ENCODE measurements around the gene TP53INP2. TPM values are rescaled to one million over a fixed set of nuclear protein-coding genes. Genes with fewer than 3 reads are reported as not detected.

Gene TP53INP2
- total and polyA plus RNA-seq, 2 of the 13 experiments (the other 11 are each of a cell fraction or from before 2014, with no cell fraction given) = 5.2 to 18.8 TPM

- in situ Hi-C loops (cut with HindIII; ENCODE audit: extremely low pct_ligation_motif_present, low pct_unique_long_range_greater_than_20kb) = no loop called here
- 69% methylated on average over 2 of the region's 2 CpGs for WGBS (ENCODE audit: low lambda C conversion rate)
- no peak for TF ChIP-seq ZNF451 (CRISPR knock-in tag; IDR thresholded peaks at IDR 0.05)
- TF ChIP-seq FLYWCH1 (CRISPR knock-in tag; IDR thresholded peaks at IDR 0.05) = no peak
- TF ChIP-seq KAT8 (CRISPR knock-in tag; IDR thresholded peaks at IDR 0.05) = peak; percentile 24; the same call in 1 of the 2 replicates
- no peak for TF ChIP-seq ZNF619 (CRISPR knock-in tag; IDR thresholded peaks at IDR 0.05)
- no peak for TF ChIP-seq BRF2 (CRISPR knock-in tag; IDR thresholded peaks at IDR 0.05)
- TF ChIP-seq MTERF4 (CRISPR knock-in tag; IDR thresholded peaks at IDR 0.05) = no peak
- TF ChIP-seq FOXO4 (CRISPR knock-in tag; conservative IDR thresholded peaks at IDR 0.05) = no peak
- 0 out of 2 replicates have a peak, but pooled peaks have one; percentile 72 for TF ChIP-seq ISX (CRISPR knock-in tag; conservative IDR thresholded peaks at IDR 0.05)
- TF ChIP-seq NR2C2 (CRISPR knock-in tag; IDR thresholded peaks at IDR 0.05; ENCODE audit: borderline replicate concordance) = 0 out of 2 replicates have a peak, but pooled peaks have one; percentile 30
- TF ChIP-seq ZNF543 (CRISPR knock-in tag; IDR thresholded peaks at IDR 0.05) = no peak
- no peak; the same call in 1 of the 2 replicates for TF ChIP-seq UBTF (CRISPR knock-in tag; IDR thresholded peaks at IDR 0.05)
- peak; percentile 59; the same call in 1 of the 2 replicates for TF ChIP-seq ZNF510 (CRISPR knock-in tag; IDR thresholded peaks at IDR 0.05; ENCODE audit: low read depth)
- TF ChIP-seq HNF1A (IDR thresholded peaks at IDR 0.05; ENCODE audit: low read depth) = no peak
- peak; percentile 16; the same call in 1 of the 2 replicates for TF ChIP-seq HNF1A (CRISPR knock-in tag; IDR thresholded peaks at IDR 0.05; ENCODE audit: borderline replicate concordance)
- peak; percentile 77 for TF ChIP-seq ZNF816 (CRISPR knock-in tag; IDR thresholded peaks at IDR 0.05; ENCODE audit: borderline replicate concordance)
These were observed 12.7 kb downstream of the TP53INP2 start for GRCh38 chr20:34716921-34717229.

More at GRCh38 chr20:34716921-34717229, 12.7 kb downstream of the TP53INP2 start:
- Histone ChIP-seq H2AFZ (ENCODE audit: low read length) (no peak overlapping the region), H3K4me1 (ENCODE audit: insufficient read depth, low read length) (peaks cover 77% of the 10 kb centered on the region), H3K27me3 (ENCODE audit: control insufficient read depth in 1 of 2, insufficient read depth in 2 of 2, low read length in 2 of 2) (no peaks in the 10 kb centered on the region), H3K9ac (ENCODE audit: insufficient read depth, low read depth, low read length) (no peak overlapping the region), H3K27ac (ENCODE audit: extremely low read length, insufficient read depth, low read length) (peak overlapping the region; percentile 71), H3K4me2 (ENCODE audit: low read depth, low read length) (0 out of 2 replicates have a peak overlapping the region, but pooled peaks have one; percentile 22), H3K4me3 (replicated peaks in 1 of 3; ENCODE audit: insufficient read depth in 1 of 3, low read depth in 2 of 3, low read length in 3 of 3) (no peak overlapping the region; a peak in 1 of 6 replicates), H3K36me3 (replicated peaks in 1 of 2; ENCODE audit: control insufficient read depth in 1 of 2, insufficient read depth in 2 of 2, low read length in 2 of 2) (peaks cover 3 to 21% of the 10 kb centered on the region in 2 experiments; a peak in 4 of 5 replicates), H3K9me3 (ENCODE audit: low read length) (no peaks in the 10 kb centered on the region), H4K20me1 (ENCODE audit: insufficient read depth, low read length) (no peaks in the 10 kb centered on the region), H3K79me2 (ENCODE audit: insufficient read depth, low read length) (no peaks in the 10 kb centered on the region)
- BruUV-seq (replicated peaks) = no TSS peak
- ChIA-PET CTCF (ENCODE audit: low intra/inter-chr PET ratio, low total read pairs) (no interaction called here), POLR2A (interaction anchor here (2.0 to 16.2 kb wide), 2 partner anchors 12 to 40 kb away, joined by 9 to 168 read pairs; partner anchors contain the start of genes PIGU and TP53INP2)
- no peak for FAIRE-seq
- no peak for ATAC-seq
- intact Hi-C loops (cut with micrococcal nuclease; ENCODE audit: unreplicated experiment) = no loop called here
- DNase-seq (ENCODE audit: low spot score) = no peak
